ENCODE measurements around the gene USP48. TPM values are rescaled to one million over a fixed set of nuclear protein-coding genes. Genes with fewer than 3 reads are reported as not detected.
"Not testable (repeated sequence)": the region's sequence is repeated elsewhere in the genome, so short reads cannot be mapped to it uniquely, and the experiment has no call there.

Gene USP48
- total RNA-seq, 1 experiment from 2014 or later: 29.5 TPM

GRCh38 chr1:21815724-21816321 is 32.9 kb upstream of the USP48 start:
- DNase-seq (ENCODE audit: low spot score): no peak
- in situ Hi-C loops (cut with HindIII; ENCODE audit: low sequenced_read_pairs): no loop called here

DNA sequence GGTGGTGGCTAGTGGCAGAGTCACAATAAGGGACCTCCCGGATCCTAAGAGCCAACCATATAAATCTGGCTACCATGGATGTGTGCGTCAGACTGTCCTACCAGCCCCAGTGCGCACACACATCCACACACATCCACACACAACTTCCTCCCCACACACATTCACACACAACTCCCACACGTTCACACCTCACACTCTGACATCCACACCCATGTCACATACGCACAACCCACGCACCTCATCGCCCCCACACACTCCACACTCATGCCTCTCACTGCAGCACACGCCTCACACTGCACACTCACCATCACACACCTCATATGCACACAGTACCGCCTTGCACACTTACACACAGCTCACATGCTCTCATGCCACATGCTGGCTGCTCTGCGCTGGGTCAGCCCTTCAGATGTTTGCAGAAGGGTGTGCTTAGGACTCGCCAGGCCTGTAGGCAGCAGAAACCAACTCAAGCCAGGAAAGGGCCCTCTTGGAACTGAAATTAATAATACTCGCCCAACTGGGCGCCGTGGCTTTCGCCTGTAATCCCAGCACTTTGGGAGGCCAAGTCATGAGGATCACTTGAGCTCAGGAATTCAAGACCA is 32.1 kb upstream of the USP48 start:
- in situ Hi-C loops (cut with HindIII; ENCODE audit: low sequenced_read_pairs): no loop called here
- DNase-seq (ENCODE audit: low spot score): no peak

- no peak for DNase-seq (ENCODE audit: low spot score)
- in situ Hi-C loops (cut with HindIII; ENCODE audit: low sequenced_read_pairs): no loop called here
Measured at GRCh38 chr1:21814241-21814918, 31.4 kb upstream of the USP48 start.

- DNase-seq (ENCODE audit: low spot score): no peak
- in situ Hi-C loops (cut with HindIII; ENCODE audit: low sequenced_read_pairs): no loop called here
Measured at GRCh38 chr1:21813542-21813941, 30.6 kb upstream of the USP48 start.

DNA sequence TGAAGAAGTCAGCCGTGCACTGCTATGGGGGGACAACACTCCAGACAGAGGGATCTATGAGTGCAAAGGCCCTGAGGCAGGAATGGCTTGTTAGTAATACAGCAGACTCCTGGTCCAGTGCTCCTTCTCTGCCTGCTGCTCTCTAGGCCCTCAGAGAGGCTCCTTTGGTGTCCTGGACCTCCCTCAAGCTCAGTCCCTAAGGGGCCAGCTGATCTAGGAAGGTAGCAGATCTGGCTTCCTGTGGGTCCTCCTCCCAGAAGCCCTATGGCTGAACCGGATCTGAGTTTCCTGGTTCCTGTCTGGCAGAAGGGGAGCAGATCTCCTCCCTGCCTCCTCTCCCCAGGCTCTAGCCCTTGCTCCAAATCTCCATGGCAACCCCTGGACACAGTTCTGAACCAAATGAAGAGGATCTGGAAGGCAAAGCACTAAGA is 28.9 kb upstream of the USP48 start, which contains the start of gene LDLRAD2:
LDLRAD2 (plus strand) TSS at position 391 of the 431 bp plus-strand sequence. CDS start 187 bp downstream, outside the sequence.
- DNase-seq (ENCODE audit: low spot score): no peak
- in situ Hi-C loops (cut with HindIII; ENCODE audit: low sequenced_read_pairs): no loop called here

DNA sequence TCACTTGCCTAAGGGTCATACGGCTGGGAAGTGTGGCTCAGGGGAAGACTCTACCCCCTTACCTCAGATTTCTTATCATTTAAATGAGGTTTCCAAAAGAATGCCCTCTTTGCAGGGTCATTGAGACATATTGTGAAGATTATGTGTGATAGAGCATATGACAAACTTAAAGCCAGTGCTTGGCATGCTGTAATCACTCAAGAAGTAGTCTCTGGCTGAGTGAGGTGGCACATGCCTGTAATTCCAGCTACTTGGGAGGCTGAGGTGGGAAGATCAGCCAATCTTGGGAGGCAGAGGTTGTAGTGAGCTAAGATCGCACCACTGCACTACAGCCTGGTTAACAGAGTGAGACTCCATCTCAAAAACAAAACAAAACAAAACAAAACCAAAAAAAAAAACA is 21.6 kb upstream of the USP48 start:
- in situ Hi-C loops (cut with HindIII; ENCODE audit: low sequenced_read_pairs): no loop called here
- DNase-seq (ENCODE audit: low spot score): no peak

DNA sequence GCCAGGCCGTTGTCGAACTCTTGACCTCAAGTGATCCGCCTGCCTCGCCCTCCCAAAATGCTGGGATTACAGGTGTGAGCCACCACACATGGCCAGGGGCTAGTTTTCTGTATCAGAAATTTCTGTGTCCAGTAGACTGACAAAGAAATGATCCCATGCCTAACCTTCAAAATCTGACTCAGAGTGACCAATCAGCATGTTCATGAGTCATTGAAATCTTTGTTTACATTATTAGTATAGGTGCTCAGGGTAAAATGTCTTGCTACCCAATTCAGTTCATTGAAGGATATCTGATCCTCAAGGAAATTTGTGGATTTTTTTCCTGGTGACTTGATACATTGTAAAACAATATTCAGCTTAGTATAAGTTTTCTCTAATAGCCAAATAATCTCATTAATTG is 18.2 kb upstream of the USP48 start:
- no peak for DNase-seq (ENCODE audit: low spot score)
- in situ Hi-C loops (cut with HindIII; ENCODE audit: low sequenced_read_pairs): no loop called here

GRCh38 chr1:21799730-21800129 is 16.8 kb upstream of the USP48 start:
- in situ Hi-C loops (cut with HindIII; ENCODE audit: low sequenced_read_pairs): no loop called here
- DNase-seq (ENCODE audit: low spot score): no peak

- DNase-seq (ENCODE audit: low spot score): no peak
- in situ Hi-C loops (cut with HindIII; ENCODE audit: low sequenced_read_pairs): no loop called here
Measured at GRCh38 chr1:21795075-21795474, 12.1 kb upstream of the USP48 start.

- DNase-seq (ENCODE audit: low spot score): no peak
Measured at GRCh38 chr1:21794656-21795055, 11.7 kb upstream of the USP48 start.

GRCh38 chr1:21793104-21793503 is 10.2 kb upstream of the USP48 start:
- DNase-seq (ENCODE audit: low spot score): no peak
- in situ Hi-C loops (cut with HindIII; ENCODE audit: low sequenced_read_pairs): no loop called here

More at GRCh38 chr1:21794656-21795055, 11.7 kb upstream of the USP48 start:
- in situ Hi-C loops (cut with HindIII; ENCODE audit: low sequenced_read_pairs): no loop called here

GRCh38 chr1:21786640-21787039 is 3.7 kb upstream of the USP48 start:
- DNase-seq (ENCODE audit: low spot score): no peak
- in situ Hi-C loops (cut with HindIII; ENCODE audit: low sequenced_read_pairs): no loop called here

GRCh38 chr1:21785764-21786163 is 2.8 kb upstream of the USP48 start:
- in situ Hi-C loops (cut with HindIII; ENCODE audit: low sequenced_read_pairs); DNase-seq (ENCODE audit: low spot score): not testable (repeated sequence)

- DNase-seq (ENCODE audit: low spot score): no peak
- in situ Hi-C loops (cut with HindIII; ENCODE audit: low sequenced_read_pairs): no loop called here
Measured at GRCh38 chr1:21783679-21784603, 992 bp upstream of the USP48 start.

GRCh38 chr1:21782349-21782867 is 541 bp downstream of the USP48 start:
- peak; percentile 70 for DNase-seq (ENCODE audit: low spot score)
- in situ Hi-C loops (cut with HindIII; ENCODE audit: low sequenced_read_pairs): no loop called here

DNA sequence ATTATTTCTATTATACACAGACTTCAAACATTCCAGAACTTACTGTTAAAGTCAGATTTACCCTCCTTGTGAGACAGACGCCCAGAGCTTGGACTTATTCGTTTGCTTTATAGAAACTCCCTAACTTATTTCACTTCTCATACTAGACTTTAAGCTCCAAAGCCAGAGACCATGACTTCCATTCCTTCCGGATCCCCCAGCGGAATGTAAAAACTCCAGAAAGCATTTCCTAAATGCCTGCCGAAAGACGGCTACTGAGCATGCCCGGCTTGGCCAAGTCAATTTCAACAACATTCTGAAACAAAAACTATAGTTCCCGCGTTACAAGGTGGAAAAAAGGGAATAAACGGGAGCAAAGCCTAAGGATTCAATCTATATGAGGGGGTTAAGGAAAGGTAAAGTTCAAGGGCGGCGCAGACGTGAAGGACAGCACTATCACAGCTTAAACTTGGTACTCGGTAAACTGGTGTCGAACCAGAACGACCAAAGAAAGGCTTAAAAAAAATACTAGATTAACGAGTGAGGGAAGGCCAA is 1.1 kb downstream of the USP48 start:
- in situ Hi-C loops (cut with HindIII; ENCODE audit: low sequenced_read_pairs): no loop called here
- peak; percentile 24 for DNase-seq (ENCODE audit: low spot score)

- no peak for DNase-seq (ENCODE audit: low spot score)
- in situ Hi-C loops (cut with HindIII; ENCODE audit: low sequenced_read_pairs): no loop called here
Measured at GRCh38 chr1:21779613-21780521, 3.1 kb downstream of the USP48 start.

DNA sequence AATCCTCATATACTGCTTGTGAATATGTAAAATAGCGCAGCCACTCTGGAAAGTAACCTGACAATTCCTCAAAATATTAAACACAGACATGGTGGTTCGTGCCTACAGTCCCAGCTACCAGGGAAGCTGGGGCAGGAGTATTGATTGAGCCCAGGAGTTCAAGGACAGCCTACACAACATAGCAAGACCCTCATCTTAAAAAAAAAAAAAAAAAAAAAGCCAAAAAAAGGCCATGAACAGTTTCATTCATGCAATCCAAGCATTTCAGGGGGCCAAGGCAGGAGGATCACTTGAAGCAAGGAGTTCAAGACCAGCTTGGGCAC is 4.6 kb downstream of the USP48 start:
- no peak for DNase-seq (ENCODE audit: low spot score)
- in situ Hi-C loops (cut with HindIII; ENCODE audit: low sequenced_read_pairs): no loop called here
